ENCODE results near the gene C3orf18. TPM values are rescaled to one million over a fixed set of nuclear protein-coding genes. Genes with fewer than 3 reads are reported as not detected.

Gene C3orf18
- total RNA-seq, 1 experiment from 2014 or later = 7.1 TPM

DNA sequence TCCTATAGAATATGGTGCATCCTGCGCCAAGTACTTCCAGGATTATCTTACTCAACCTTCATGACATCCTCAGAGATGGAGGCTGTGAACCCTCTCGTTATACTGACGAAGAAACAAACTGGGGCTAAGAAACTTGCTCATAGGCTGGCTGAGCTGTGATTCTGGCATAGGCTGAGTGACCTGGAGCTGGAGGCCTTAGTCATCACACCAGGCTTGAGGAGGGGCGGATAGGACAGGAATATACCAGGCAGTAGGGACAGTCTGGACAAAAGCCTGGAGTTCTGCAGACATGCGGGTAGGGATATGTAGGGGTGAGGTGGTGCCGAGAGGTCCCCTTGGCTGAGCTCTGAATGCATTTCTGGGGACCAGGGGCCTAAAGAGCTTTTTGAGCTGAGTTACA is 19.8 kb upstream of the C3orf18 start:
- Histone ChIP-seq H2BK20ac (ENCODE audit: low read depth, low read length, poor library complexity, severe bottlenecking) (no peak overlapping the region), H3K56ac (ENCODE audit: insufficient read length, low read depth, low read length) (no peak overlapping the region), H2BK12ac (ENCODE audit: insufficient read length, low read depth, low read length) (no peak overlapping the region), H3K79me1 (ENCODE audit: insufficient read depth, low read depth, low read length, poor library complexity, severe bottlenecking) (no peaks in the 10 kb centered on the region), H2BK5ac (ENCODE audit: insufficient read length, low read length) (no peak overlapping the region), H2BK120ac (ENCODE audit: low read depth, low read length, poor library complexity, severe bottlenecking) (no peak overlapping the region), H3K4me1 (ENCODE audit: insufficient read depth, low read length) (no peaks in the 10 kb centered on the region), H3T11ph (ENCODE audit: low read length) (no peak overlapping the region), H3K23me2 (ENCODE audit: insufficient read length, low read depth, low read length, poor library complexity, severe bottlenecking) (no peaks in the 10 kb centered on the region), H3K14ac (ENCODE audit: insufficient read depth, low read length) (no peak overlapping the region), H3K27me3 (ENCODE audit: insufficient read depth, low read length) (no peaks in the 10 kb centered on the region), H3K79me2 (ENCODE audit: insufficient read depth, low read length) (no peaks in the 10 kb centered on the region), H2AFZ (ENCODE audit: low read length) (no peak overlapping the region), H3K18ac (ENCODE audit: insufficient read length, low read depth, low read length) (no peak overlapping the region), H3K27ac (ENCODE audit: insufficient read length, low read depth, low read length) (no peak overlapping the region), H4K20me1 (ENCODE audit: control insufficient read depth, insufficient read depth, insufficient read length) (no peaks in the 10 kb centered on the region), H3K4ac (ENCODE audit: low read depth, low read length) (no peak overlapping the region), H3K23ac (ENCODE audit: insufficient read length, low read depth, low read length) (no peak overlapping the region), H4K5ac (ENCODE audit: insufficient read length, low read depth, low read length) (no peak overlapping the region), H4K91ac (ENCODE audit: insufficient read length, low read depth, low read length) (no peak overlapping the region), H2BK15ac (ENCODE audit: low read depth, low read length) (no peak overlapping the region), H4K8ac (replicated peaks; ENCODE audit: insufficient read length, low read depth, low read length) (no peak overlapping the region), H3K9ac (ENCODE audit: extremely low read depth, insufficient read length, low read length) (no peak overlapping the region), H3K4me2 (ENCODE audit: insufficient read depth, insufficient read length, low read length) (no peak overlapping the region), H3K9me3 (ENCODE audit: control insufficient read depth, low read depth, low read length) (no peaks in the 10 kb centered on the region), H2AK5ac (ENCODE audit: insufficient read length, low read length) (no peak overlapping the region)
- Mint-ChIP-seq H3K27ac (no peak overlapping the region), H3K36me3 (ENCODE audit: insufficient read depth in 1 of 3, low read depth in 3 of 3) (peaks cover 0 to 7% (median 2%) of the 10 kb centered on the region in 3 experiments; a peak in 2 of 7 replicates), H3K27me3 (ENCODE audit: low read depth) (peaks cover 10% of the 10 kb centered on the region), H3K4me3 (no peak overlapping the region), H3K9me3 (no peaks in the 10 kb centered on the region), H3K4me1 (peaks cover 0 to 4% of the 10 kb centered on the region in 2 experiments; a peak in 3 of 4 replicates)
- no peak for TF ChIP-seq CTCF (conservative IDR thresholded peaks at IDR 0.05)
- WGBS (ENCODE audit: extremely low coverage, insufficient read length, low lambda C conversion rate) = no CpG with 5 or more reads among the region's 6 CpGs
- DNase-seq = no peak

Data from H9 (cell line).